ENCODE data around the gene ZNF710. TPM values are rescaled to one million over a fixed set of nuclear protein-coding genes. Genes with fewer than 3 reads are reported as not detected.
"Not testable (repeated sequence)": the region's sequence is repeated elsewhere in the genome, so short reads cannot be mapped to it uniquely, and the experiment has no call there.

Gene ZNF710
- total RNA-seq, 2 experiments from 2014 or later, result 22.7 to 24.9 TPM

- Mint-ChIP-seq H3K9me3 (ENCODE audit: insufficient read depth) (no peaks in the 10 kb centered on the region), H3K27ac (no peak overlapping the region), H3K4me1 (ENCODE audit: low read depth) (peaks cover 7% of the 10 kb centered on the region), H3K27me3 (ENCODE audit: low read depth) (peaks cover 3% of the 10 kb centered on the region), H3K4me3 (no peak overlapping the region), H3K36me3 (ENCODE audit: low read depth) (no peaks in the 10 kb centered on the region)
- no peak for DNase-seq
- no peak for ATAC-seq
- POLR2A ChIA-PET, result no interaction called here
- CTCF ChIA-PET, result interaction anchor here (1.0 to 1.4 kb wide), 6 partner anchors 9 to 1033 kb away, joined by 3 to 4 read pairs (median 3); partner anchors contain the start of gene AP3S2
These were observed 25.5 kb upstream of the ZNF710 start for GRCh38 chr15:89975482-89976245.

DNA sequence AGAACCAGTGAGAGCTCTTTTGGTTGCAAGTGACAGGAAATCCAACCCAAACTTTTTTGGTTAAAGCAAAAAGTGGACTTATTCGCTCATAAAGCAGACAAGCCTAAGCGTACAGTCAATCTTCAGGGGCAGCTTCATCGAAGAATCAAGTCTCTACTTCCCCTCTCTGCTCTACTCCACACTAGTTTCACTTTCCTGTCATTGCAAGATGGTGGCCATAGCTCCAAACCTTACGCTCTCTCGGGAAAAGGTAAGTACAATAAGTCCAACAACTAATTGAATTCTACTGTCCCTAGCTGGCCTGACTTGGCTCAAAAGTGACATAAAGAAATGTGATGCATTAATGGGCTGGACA, 24.9 kb upstream of the ZNF710 start:
- Mint-ChIP-seq H3K4me3 (no peak overlapping the region), H3K27ac (no peak overlapping the region), H3K4me1 (ENCODE audit: low read depth) (peaks cover 7% of the 10 kb centered on the region), H3K9me3 (ENCODE audit: insufficient read depth) (no peaks in the 10 kb centered on the region), H3K27me3 (ENCODE audit: low read depth) (peaks cover 3% of the 10 kb centered on the region), H3K36me3 (ENCODE audit: low read depth) (no peaks in the 10 kb centered on the region)
- CTCF ChIA-PET, result interaction anchor here (1.2 to 1.4 kb wide), 3 partner anchors 9 to 82 kb away, joined by 3 to 4 read pairs (median 4); partner anchors contain the start of gene AP3S2
- ATAC-seq, result no peak
- no peak for DNase-seq
- POLR2A ChIA-PET, result no interaction called here

- H3K4me3 Mint-ChIP-seq; POLR2A ChIA-PET; DNase-seq; ATAC-seq; H3K4me1 Mint-ChIP-seq (ENCODE audit: low read depth); H3K9me3 Mint-ChIP-seq (ENCODE audit: insufficient read depth); H3K36me3 Mint-ChIP-seq (ENCODE audit: low read depth); CTCF ChIA-PET; H3K27me3 Mint-ChIP-seq (ENCODE audit: low read depth); H3K27ac Mint-ChIP-seq: not testable (repeated sequence)
These were observed 23.3 kb upstream of the ZNF710 start for GRCh38 chr15:89977836-89978235.

DNA sequence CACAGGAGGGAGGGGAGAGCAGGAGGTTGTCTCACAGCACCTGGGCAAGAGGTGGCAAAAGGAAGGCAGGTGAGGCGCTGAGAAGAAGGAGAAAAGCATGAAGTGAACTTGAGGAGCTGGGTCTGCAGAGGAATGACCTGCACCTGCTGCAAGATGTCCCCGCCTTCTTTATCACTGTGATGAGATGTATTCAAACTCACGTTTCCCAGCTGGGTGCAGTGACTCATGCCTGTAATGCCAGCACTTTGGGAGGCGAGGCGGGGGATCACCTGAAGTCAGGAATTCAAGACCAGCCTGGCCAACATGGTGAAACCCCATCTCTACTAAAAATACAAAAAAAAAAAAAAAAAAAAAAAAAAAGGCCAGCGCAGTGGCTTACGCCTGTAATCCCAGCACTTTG, 22.2 kb upstream of the ZNF710 start:
- H3K4me1 Mint-ChIP-seq (ENCODE audit: low read depth), result peaks cover 7% of the 10 kb centered on the region
- H3K27me3 Mint-ChIP-seq (ENCODE audit: low read depth), result peaks cover 15% of the 10 kb centered on the region
- DNase-seq, result no peak
- H3K4me3 Mint-ChIP-seq, result no peak overlapping the region
- H3K9me3 Mint-ChIP-seq (ENCODE audit: insufficient read depth), result no peaks in the 10 kb centered on the region
- H3K27ac Mint-ChIP-seq, result no peak overlapping the region
- CTCF ChIA-PET, result no interaction called here
- H3K36me3 Mint-ChIP-seq (ENCODE audit: low read depth), result no peaks in the 10 kb centered on the region
- POLR2A ChIA-PET, result no interaction called here
- no peak for ATAC-seq

DNA sequence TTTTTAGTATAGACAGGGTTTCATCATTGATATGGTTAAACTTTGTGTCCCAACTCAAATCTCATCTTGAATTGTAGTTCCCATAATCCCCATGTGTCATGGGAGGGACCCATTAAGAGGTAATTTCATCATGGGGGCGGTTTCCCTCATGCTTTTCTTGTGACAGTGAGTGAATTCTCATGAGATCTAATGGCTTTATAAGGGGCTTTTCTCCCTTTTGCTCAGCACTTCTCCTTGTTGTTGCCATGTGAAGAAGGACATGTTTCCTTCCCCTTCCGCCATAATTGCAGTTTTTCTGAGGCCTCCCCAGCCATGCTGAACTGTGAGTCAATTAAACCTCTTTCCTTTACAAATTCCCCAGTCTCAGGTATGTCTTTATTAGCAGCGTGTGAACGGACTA, 20.2 kb upstream of the ZNF710 start:
- CTCF ChIA-PET, result no interaction called here
- Mint-ChIP-seq H3K27ac (no peak overlapping the region), H3K9me3 (ENCODE audit: insufficient read depth) (peaks cover 7% of the 10 kb centered on the region), H3K4me1 (ENCODE audit: low read depth) (peaks cover 6% of the 10 kb centered on the region), H3K4me3 (no peak overlapping the region), H3K27me3 (ENCODE audit: low read depth) (peaks cover 14% of the 10 kb centered on the region), H3K36me3 (ENCODE audit: low read depth) (no peaks in the 10 kb centered on the region)
- no peak for ATAC-seq
- DNase-seq, result no peak
- POLR2A ChIA-PET, result no interaction called here

DNA sequence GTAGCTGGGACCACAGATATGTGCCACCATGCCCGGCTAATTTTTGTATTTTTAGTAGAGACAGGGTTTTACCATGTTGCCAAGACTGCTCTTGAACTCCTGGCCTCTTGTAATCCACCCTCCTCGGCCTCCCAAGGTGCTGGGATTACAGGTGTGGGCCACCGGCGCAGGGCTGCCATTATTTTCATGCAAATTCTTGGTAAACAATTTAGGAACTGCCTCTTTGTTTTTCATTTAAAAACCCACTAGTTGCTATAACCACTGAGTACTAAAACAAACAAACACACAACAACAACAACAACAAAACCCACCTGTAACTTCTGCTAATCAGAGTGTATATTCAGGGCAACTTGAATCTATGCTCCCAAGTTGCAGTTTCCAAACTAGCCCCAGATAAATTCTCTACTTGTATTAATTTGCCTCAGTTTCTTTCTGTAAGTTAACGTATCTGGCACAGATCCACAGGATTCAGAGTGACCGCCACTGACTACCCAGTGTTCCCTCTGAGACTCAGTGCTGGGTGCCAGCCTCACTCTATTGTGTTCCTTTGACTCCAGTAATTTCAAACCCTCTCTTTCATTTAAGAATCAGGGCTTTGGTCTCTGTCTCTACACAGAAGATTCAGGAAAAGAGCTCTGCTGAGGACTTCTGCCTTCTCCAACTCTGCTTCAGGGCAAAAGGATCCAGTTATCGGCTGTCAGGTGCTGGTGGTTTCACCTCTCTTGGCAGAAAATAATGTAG, 18.6 kb upstream of the ZNF710 start:
- no peak for DNase-seq
- ChIA-PET POLR2A (no interaction called here), CTCF (no interaction called here)

DNA sequence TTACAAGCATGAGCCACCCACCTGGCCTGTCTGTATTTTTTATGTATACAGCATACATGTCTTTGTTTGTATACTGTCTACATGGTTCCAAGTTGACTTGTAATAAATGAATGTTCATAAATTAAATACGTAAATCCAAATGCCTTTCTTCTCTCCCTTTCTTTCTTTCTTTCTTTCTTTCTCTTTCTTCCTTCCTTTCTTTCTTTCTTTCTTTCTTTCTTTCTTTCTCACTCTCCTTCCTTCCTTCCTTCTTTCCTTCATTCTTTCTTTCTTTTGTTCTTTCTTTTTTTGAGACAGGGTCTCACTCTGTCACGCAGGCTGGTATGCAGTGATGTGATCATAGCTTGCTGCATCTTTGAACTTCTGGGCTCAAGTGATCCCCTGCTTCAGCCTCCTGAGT, 17.1 kb upstream of the ZNF710 start:
- Mint-ChIP-seq H3K27ac (no peak overlapping the region), H3K4me3 (no peak overlapping the region), H3K4me1 (ENCODE audit: low read depth) (no peaks in the 10 kb centered on the region), H3K9me3 (ENCODE audit: insufficient read depth) (peaks cover 7% of the 10 kb centered on the region), H3K27me3 (ENCODE audit: low read depth) (peaks cover 14% of the 10 kb centered on the region), H3K36me3 (ENCODE audit: low read depth) (no peaks in the 10 kb centered on the region)
- CTCF ChIA-PET, result interaction anchor here (1.9 kb wide), 1 partner anchor 12 kb away, joined by 7 read pairs; no protein-coding TSS in a partner anchor
- no peak for DNase-seq
- no peak for ATAC-seq
- POLR2A ChIA-PET, result no interaction called here

More for the DNA sequence above, 18.6 kb upstream of the ZNF710 start:
- Mint-ChIP-seq H3K36me3 (ENCODE audit: low read depth) (no peaks in the 10 kb centered on the region), H3K4me1 (ENCODE audit: low read depth) (no peaks in the 10 kb centered on the region), H3K27me3 (ENCODE audit: low read depth) (peaks cover 14% of the 10 kb centered on the region), H3K27ac (no peak overlapping the region), H3K4me3 (no peak overlapping the region), H3K9me3 (ENCODE audit: insufficient read depth) (peaks cover 7% of the 10 kb centered on the region)
- no peak for ATAC-seq

GRCh38 chr15:89984421-89985010, 16.6 kb upstream of the ZNF710 start:
- H3K27ac Mint-ChIP-seq, result no peak overlapping the region
- H3K4me3 Mint-ChIP-seq, result no peak overlapping the region
- no peaks in the 10 kb centered on the region for H3K4me1 Mint-ChIP-seq (ENCODE audit: low read depth)
- DNase-seq (no peak), ATAC-seq (no peak)
- no peaks in the 10 kb centered on the region for H3K36me3 Mint-ChIP-seq (ENCODE audit: low read depth)
- peaks cover 7% of the 10 kb centered on the region for H3K9me3 Mint-ChIP-seq (ENCODE audit: insufficient read depth)
- ChIA-PET CTCF (interaction anchor here (1.1 to 1.9 kb wide), 2 partner anchors 9 to 13 kb away, joined by 4 to 7 read pairs; no protein-coding TSS in a partner anchor), POLR2A (no interaction called here)
- H3K27me3 Mint-ChIP-seq (ENCODE audit: low read depth), result peaks cover 14% of the 10 kb centered on the region

DNA sequence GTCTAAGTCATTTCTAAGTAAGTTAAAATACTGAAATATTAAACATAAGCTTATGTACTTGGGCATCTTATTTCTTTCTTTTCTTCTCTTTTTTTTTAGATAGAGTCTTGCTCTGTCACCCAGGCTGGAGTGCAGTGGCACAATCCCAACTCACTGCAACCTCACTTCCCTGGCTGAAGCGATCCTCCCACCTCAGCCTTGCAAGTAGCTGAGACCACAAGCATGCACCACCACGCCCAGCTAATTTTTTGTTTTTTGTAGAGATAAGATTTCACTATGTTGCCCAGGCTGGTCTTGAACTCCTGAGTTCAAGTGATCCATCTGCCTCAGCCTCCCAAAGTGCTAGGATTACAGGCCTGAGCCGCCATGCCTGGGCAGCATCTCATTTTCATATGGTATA, 16.0 kb upstream of the ZNF710 start:
- DNase-seq (no peak), ATAC-seq (no peak)
- H3K4me3 Mint-ChIP-seq, result no peak overlapping the region
- peaks cover 7% of the 10 kb centered on the region for H3K9me3 Mint-ChIP-seq (ENCODE audit: insufficient read depth)
- no peaks in the 10 kb centered on the region for H3K4me1 Mint-ChIP-seq (ENCODE audit: low read depth)
- ChIA-PET POLR2A (no interaction called here), CTCF (interaction anchor here (1.1 to 1.9 kb wide), 2 partner anchors 9 to 13 kb away, joined by 4 to 7 read pairs; no protein-coding TSS in a partner anchor)
- H3K27me3 Mint-ChIP-seq (ENCODE audit: low read depth), result peaks cover 14% of the 10 kb centered on the region
- H3K27ac Mint-ChIP-seq, result no peak overlapping the region
- no peaks in the 10 kb centered on the region for H3K36me3 Mint-ChIP-seq (ENCODE audit: low read depth)

DNA sequence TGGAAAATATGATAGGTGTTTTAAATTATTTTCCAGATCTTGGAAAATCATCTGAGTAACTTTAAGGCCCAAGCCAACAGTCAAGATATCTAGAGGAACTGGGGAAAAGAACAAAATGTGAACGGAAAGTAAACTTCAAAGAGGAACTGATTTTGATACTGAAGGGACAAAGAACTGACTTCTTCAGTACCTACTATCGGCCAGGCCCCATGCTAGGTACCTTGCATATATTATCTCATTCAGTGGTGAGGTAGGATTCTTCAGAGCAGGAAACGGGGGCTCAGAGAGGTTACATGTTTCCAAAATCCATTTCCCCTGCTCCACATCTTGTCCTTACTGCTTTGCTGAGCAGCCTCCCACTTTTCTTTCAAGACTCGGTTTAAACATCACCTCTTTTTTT, 9.8 kb upstream of the ZNF710 start:
- CTCF ChIA-PET, result no interaction called here
- Mint-ChIP-seq H3K4me1 (ENCODE audit: low read depth) (no peaks in the 10 kb centered on the region), H3K27me3 (ENCODE audit: low read depth) (peaks cover 4% of the 10 kb centered on the region), H3K27ac (no peak overlapping the region), H3K4me3 (no peak overlapping the region), H3K9me3 (ENCODE audit: insufficient read depth) (no peaks in the 10 kb centered on the region), H3K36me3 (ENCODE audit: low read depth) (no peaks in the 10 kb centered on the region)
- POLR2A ChIA-PET, result no interaction called here
- no peak for DNase-seq
- no peak for ATAC-seq

DNA sequence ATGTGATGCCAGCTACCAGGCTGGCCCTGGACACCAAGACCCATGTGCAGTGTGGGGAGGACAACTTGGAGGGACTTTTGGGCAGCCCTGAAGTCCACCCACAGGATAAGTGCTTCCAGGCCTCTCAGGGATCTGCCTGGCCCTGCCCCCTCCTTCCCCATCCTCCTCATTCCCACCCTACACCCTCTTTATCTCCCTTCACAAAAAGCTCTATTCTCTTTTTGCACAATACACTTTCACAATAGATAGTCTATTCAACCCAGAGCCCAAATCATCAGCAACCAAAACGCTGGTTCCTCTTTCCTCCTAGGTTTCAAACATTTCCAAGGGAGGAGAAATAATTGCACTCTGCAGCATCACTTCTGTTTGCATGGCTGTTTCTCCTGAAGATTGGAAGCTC, 7.8 kb upstream of the ZNF710 start:
- no peak for DNase-seq
- ATAC-seq, result no peak
- no peaks in the 10 kb centered on the region for H3K36me3 Mint-ChIP-seq (ENCODE audit: low read depth)
- H3K27ac Mint-ChIP-seq, result no peak overlapping the region
- no peaks in the 10 kb centered on the region for H3K4me1 Mint-ChIP-seq (ENCODE audit: low read depth)
- H3K4me3 Mint-ChIP-seq, result no peak overlapping the region
- H3K9me3 Mint-ChIP-seq (ENCODE audit: insufficient read depth), result no peaks in the 10 kb centered on the region
- peaks cover 11% of the 10 kb centered on the region for H3K27me3 Mint-ChIP-seq (ENCODE audit: low read depth)
- ChIA-PET CTCF (no interaction called here), POLR2A (interaction anchor here (1.4 kb wide), 1 partner anchor 100 kb away, joined by 3 read pairs; the partner anchor contains the start of gene AP3S2)

- Mint-ChIP-seq H3K36me3 (ENCODE audit: low read depth) (peaks cover 5% of the 10 kb centered on the region), H3K27ac (no peak overlapping the region), H3K27me3 (ENCODE audit: low read depth) (peaks cover 11% of the 10 kb centered on the region), H3K4me1 (ENCODE audit: low read depth) (peaks cover 18% of the 10 kb centered on the region), H3K9me3 (ENCODE audit: insufficient read depth) (no peaks in the 10 kb centered on the region), H3K4me3 (no peak overlapping the region)
- DNase-seq, result no peak
- no peak for ATAC-seq
- CTCF ChIA-PET, result interaction anchor here (1.0 to 1.3 kb wide), 2 partner anchors 10 to 61 kb away, joined by 3 read pairs; no protein-coding TSS in a partner anchor
- POLR2A ChIA-PET, result no interaction called here
These were observed 4.0 kb upstream of the ZNF710 start for GRCh38 chr15:89997079-89997478.

Measured in activated CD8-positive, alpha-beta T cell treated with anti-CD3 and anti-CD28 coated beads, Interleukin-2, amount 10 ng/mL, durations not matched to agents 7 days and 5 days (primary cell).